Glutamatergic neuron (in vitro differentiated cells): ENCODE measurements around the gene CAMKMT. TPM values are rescaled to one million over a fixed set of nuclear protein-coding genes. Genes with fewer than 3 reads are reported as not detected.

Experiments used
- DNase-seq: peaks from one replicate; pipeline ENCODE4 v3.0.0; 2022
- H3K27ac Mint-ChIP-seq: one replicate; pipeline ENCODE4 v1.8.0; 2020; ENCODE audit warnings: mild to moderate bottlenecking, mixed read lengths, inconsistent platforms; ENCODE audit not compliant: unreplicated experiment
- H3K27me3 Mint-ChIP-seq: one replicate; pipeline ENCODE4 v1.8.0; 2020; ENCODE audit warnings: mild to moderate bottlenecking, moderate library complexity, mixed read lengths, inconsistent platforms; ENCODE audit not compliant: unreplicated experiment
- H3K36me3 Mint-ChIP-seq: one replicate; pipeline ENCODE4 v1.8.0; 2020; ENCODE audit warnings: mild to moderate bottlenecking, mixed read lengths, inconsistent platforms; ENCODE audit not compliant: unreplicated experiment
- H3K4me1 Mint-ChIP-seq: one replicate; pipeline ENCODE4 v1.8.0; 2020; ENCODE audit warnings: mild to moderate bottlenecking, low read depth, mixed read lengths, inconsistent platforms; ENCODE audit not compliant: unreplicated experiment
- H3K4me3 Mint-ChIP-seq: one replicate; pipeline ENCODE4 v1.8.0; 2020; ENCODE audit warnings: mild to moderate bottlenecking, mixed read lengths, inconsistent platforms; ENCODE audit not compliant: unreplicated experiment
- H3K9me3 Mint-ChIP-seq: one replicate; pipeline ENCODE4 v1.8.0; 2020; ENCODE audit warnings: mild to moderate bottlenecking, moderate library complexity, mixed read lengths, inconsistent platforms; ENCODE audit not compliant: unreplicated experiment
- total RNA-seq: library from RNA; stranded (reverse); fragmentation: NEBNext Ultra II Directional; extraction: Animal tissue kit (Norgen Biotek cat#: 25700); gene quantifications from one replicate; pipeline ENCODE4 v1.2.1, GENCODE V29; 2021; ENCODE audit not compliant: unreplicated experiment
- TF ChIP-seq, protein P1 (sequence below): fragments of 200-600 bp; sonication (generic); IDR thresholded peaks from one replicate; pipeline ENCODE4 v1.5.0; 2021; ENCODE audit not compliant: partially characterized antibody, unreplicated experiment

The CAMKMT gene
- total RNA-seq, 1 donor from 2014 or later: 9.6 TPM

DNA sequence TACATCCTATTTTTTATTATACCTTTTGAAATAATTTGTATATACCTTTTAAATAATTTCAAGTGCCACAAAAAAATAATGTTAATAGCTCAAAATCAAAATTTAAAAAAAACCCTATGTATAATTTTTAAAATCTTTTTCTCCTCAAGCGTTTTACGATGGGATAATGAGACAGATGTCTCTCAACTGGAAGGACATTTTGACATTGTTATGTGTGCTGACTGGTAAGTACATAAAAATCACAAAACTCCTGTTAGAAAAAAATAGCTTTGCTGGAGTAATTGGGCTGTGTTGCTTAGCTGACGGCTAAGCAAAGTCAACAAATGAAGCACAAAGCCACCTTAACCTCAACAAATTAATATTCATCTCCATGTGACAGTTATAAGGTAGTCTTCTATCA is 381.7 kb downstream of the CAMKMT start:
- no peak overlapping the region for H3K27ac Mint-ChIP-seq
- no peaks in the 10 kb centered on the region for H3K36me3 Mint-ChIP-seq
- H3K4me1 Mint-ChIP-seq: peaks cover 12% of the 10 kb centered on the region
- H3K27me3 Mint-ChIP-seq: no peaks in the 10 kb centered on the region
- no peak for DNase-seq
- no peaks in the 10 kb centered on the region for H3K9me3 Mint-ChIP-seq
- TF ChIP-seq, protein P1, sequence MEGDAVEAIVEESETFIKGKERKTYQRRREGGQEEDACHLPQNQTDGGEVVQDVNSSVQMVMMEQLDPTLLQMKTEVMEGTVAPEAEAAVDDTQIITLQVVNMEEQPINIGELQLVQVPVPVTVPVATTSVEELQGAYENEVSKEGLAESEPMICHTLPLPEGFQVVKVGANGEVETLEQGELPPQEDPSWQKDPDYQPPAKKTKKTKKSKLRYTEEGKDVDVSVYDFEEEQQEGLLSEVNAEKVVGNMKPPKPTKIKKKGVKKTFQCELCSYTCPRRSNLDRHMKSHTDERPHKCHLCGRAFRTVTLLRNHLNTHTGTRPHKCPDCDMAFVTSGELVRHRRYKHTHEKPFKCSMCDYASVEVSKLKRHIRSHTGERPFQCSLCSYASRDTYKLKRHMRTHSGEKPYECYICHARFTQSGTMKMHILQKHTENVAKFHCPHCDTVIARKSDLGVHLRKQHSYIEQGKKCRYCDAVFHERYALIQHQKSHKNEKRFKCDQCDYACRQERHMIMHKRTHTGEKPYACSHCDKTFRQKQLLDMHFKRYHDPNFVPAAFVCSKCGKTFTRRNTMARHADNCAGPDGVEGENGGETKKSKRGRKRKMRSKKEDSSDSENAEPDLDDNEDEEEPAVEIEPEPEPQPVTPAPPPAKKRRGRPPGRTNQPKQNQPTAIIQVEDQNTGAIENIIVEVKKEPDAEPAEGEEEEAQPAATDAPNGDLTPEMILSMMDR: no peak
- H3K4me3 Mint-ChIP-seq: no peak overlapping the region

DNA sequence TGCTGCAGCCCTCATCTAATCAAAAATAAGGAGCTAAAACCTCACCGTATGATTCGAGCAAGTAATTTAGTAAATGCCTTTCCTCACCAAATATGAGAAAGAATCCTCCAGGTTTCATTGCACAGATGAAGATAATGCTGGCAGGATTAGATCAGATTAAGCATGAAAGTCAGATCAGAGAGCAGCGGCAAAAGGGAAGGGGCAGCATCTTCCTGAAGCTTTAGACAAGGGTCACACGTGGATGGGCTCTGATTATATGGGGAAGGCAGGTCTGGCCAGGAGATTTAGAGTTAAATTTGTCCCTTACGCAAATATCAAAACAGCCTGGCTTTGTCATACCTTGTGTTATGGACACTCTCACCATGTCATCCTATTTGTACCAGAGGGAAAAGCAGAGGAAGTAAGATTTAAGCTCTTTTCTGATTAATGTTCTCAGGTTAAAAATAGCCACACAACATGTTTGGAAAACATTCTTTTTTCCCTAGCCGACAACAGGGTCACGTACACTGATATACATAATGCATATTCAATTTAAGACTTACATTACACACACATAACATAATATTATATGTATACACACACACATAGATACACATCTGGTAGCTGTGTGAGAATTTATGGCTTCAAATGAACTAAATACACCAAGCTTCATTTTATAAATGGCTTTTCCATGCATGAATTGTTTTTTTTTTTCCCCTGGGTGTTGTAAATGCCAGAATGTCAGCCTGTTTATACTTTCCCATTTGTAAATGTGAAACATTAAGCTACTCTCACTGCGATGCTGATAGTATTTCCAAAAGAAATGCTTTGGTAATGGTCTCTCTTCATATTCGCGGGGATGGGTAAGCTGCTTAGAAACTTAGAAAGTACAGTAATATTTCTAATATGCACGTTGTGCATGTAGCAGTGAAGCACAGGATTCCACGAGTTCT is 383.5 kb downstream of the CAMKMT start:
- Mint-ChIP-seq H3K27ac (peak overlapping the region; percentile 34), H3K27me3 (no peaks in the 10 kb centered on the region), H3K9me3 (no peaks in the 10 kb centered on the region), H3K4me3 (peak overlapping the region; percentile 7), H3K36me3 (no peaks in the 10 kb centered on the region), H3K4me1 (peaks cover 12% of the 10 kb centered on the region)
- TF ChIP-seq, protein P1: no peak
- DNase-seq: no peak

- Mint-ChIP-seq H3K9me3 (no peaks in the 10 kb centered on the region), H3K4me3 (peak overlapping the region; percentile 7), H3K27me3 (no peaks in the 10 kb centered on the region), H3K36me3 (no peaks in the 10 kb centered on the region), H3K27ac (no peak overlapping the region), H3K4me1 (peaks cover 12% of the 10 kb centered on the region)
- DNase-seq: no peak
- TF ChIP-seq, protein P1: no peak
Observed at GRCh38 chr2:44745922-44746766, 384.4 kb downstream of the CAMKMT start.

DNA sequence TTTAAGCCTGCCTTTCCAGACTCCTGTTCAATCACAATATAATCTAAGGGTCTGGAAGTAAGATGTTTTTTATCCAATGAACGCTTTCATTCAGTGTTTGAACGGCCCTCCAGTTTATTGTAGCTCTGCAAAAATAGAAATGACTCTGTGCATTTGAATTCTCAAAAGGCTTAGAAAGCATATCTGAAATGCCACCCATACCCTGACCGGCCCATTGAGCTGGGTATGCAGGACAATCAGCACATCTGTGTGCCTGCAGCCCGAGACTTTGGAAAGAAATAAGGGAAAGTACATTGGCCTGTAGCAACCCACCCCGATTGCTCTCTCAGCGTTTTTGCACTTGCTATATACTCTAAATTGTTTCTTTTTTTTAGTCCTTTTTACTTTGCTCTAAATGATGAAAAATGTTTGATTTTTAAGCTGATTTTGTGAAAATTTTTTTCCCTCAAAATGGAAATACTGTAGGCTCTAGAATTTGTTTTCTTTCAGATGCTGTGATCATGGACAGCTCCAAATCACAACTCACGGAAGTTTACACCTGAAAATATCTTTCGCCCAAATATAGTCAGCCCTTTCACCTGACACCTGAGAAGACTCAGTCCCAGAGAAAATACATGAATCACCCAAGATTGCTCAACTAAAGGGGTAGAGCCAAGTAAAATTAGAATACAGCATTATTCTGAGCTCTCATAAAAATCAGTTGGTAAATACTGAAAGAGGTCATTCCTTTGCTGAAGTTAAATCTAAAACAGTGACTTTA is 385.3 kb downstream of the CAMKMT start:
- Mint-ChIP-seq H3K27ac (no peak overlapping the region), H3K4me3 (no peak overlapping the region), H3K9me3 (peaks cover 4% of the 10 kb centered on the region), H3K36me3 (no peaks in the 10 kb centered on the region), H3K4me1 (peaks cover 16% of the 10 kb centered on the region), H3K27me3 (peaks cover 4% of the 10 kb centered on the region)
- DNase-seq: no peak
- TF ChIP-seq, protein P1: no peak
